ENCODE measurements around the gene RHO.
A peak's percentile ranks its signal among the peaks of the same experiment; 100 is the strongest.

Gene RHO

GRCh38 chr3:129557548-129557894, 29.1 kb downstream of the RHO start:
- Histone ChIP-seq H3K27ac (ENCODE audit: low read depth, low read length) (no peak overlapping the region), H3K4me1 (ENCODE audit: control insufficient read depth in 1 of 2, insufficient read depth in 2 of 2, low read length in 2 of 2) (peaks cover 17 to 21% of the 10 kb centered on the region in 2 donors), H3K27me3 (ENCODE audit: control insufficient read depth in 1 of 2, insufficient read depth in 2 of 2, low read length in 2 of 2) (no peaks in the 10 kb centered on the region), H3K4me3 (ENCODE audit: low read depth in 1 of 2, low read length in 2 of 2) (no peak overlapping the region), H3K9ac (ENCODE audit: low read depth in 1 of 2, low read length in 2 of 2) (no peak overlapping the region), H3K36me3 (ENCODE audit: control insufficient read depth in 1 of 2, insufficient read depth in 2 of 2, low read length in 2 of 2) (peaks cover 0 to 10% of the 10 kb centered on the region in 2 donors), H3K9me3 (ENCODE audit: control insufficient read depth in 1 of 2, low read length in 2 of 2) (no peaks in the 10 kb centered on the region)

GRCh38 chr3:129558081-129558771, 29.8 kb downstream of the RHO start:
- no peak overlapping the region for H3K9ac ChIP-seq (ENCODE audit: low read depth in 1 of 2, low read length in 2 of 2)

GRCh38 chr3:129558772-129559564, 30.5 kb downstream of the RHO start:
- Histone ChIP-seq H3K27ac (ENCODE audit: low read depth, low read length) (no peak overlapping the region), H3K4me1 (ENCODE audit: control insufficient read depth in 1 of 2, insufficient read depth in 2 of 2, low read length in 2 of 2) (peaks cover 8 to 21% of the 10 kb centered on the region in 2 donors)

More at GRCh38 chr3:129558081-129558771, 29.8 kb downstream of the RHO start:
- Histone ChIP-seq H3K4me1 (ENCODE audit: control insufficient read depth in 1 of 2, insufficient read depth in 2 of 2, low read length in 2 of 2) (peaks cover 16 to 21% of the 10 kb centered on the region in 2 donors), H3K4me3 (ENCODE audit: low read depth in 1 of 2, low read length in 2 of 2) (no peak overlapping the region), H3K36me3 (ENCODE audit: control insufficient read depth in 1 of 2, insufficient read depth in 2 of 2, low read length in 2 of 2) (peaks cover 0 to 17% of the 10 kb centered on the region in 2 donors), H3K9me3 (ENCODE audit: control insufficient read depth in 1 of 2, low read length in 2 of 2) (no peaks in the 10 kb centered on the region), H3K27me3 (ENCODE audit: control insufficient read depth in 1 of 2, insufficient read depth in 2 of 2, low read length in 2 of 2) (no peaks in the 10 kb centered on the region), H3K27ac (ENCODE audit: low read depth, low read length) (no peak overlapping the region)

GRCh38 chr3:129559565-129560079, 31.2 kb downstream of the RHO start:
- Histone ChIP-seq H3K9me3 (ENCODE audit: control insufficient read depth in 1 of 2, low read length in 2 of 2) (no peaks in the 10 kb centered on the region), H3K36me3 (ENCODE audit: control insufficient read depth in 1 of 2, insufficient read depth in 2 of 2, low read length in 2 of 2) (peaks cover 0 to 20% of the 10 kb centered on the region in 2 donors), H3K9ac (ENCODE audit: low read depth in 1 of 2, low read length in 2 of 2) (no peak overlapping the region), H3K4me1 (ENCODE audit: control insufficient read depth in 1 of 2, insufficient read depth in 2 of 2, low read length in 2 of 2) (peaks cover 7 to 17% of the 10 kb centered on the region in 2 donors), H3K27ac (ENCODE audit: low read depth, low read length) (peak overlapping the region; percentile 56), H3K4me3 (ENCODE audit: low read depth in 1 of 2, low read length in 2 of 2) (no peak overlapping the region), H3K27me3 (ENCODE audit: control insufficient read depth in 1 of 2, insufficient read depth in 2 of 2, low read length in 2 of 2) (no peaks in the 10 kb centered on the region)

More at GRCh38 chr3:129558772-129559564, 30.5 kb downstream of the RHO start:
- peaks cover 0 to 20% of the 10 kb centered on the region in 2 donors for H3K36me3 ChIP-seq (ENCODE audit: control insufficient read depth in 1 of 2, insufficient read depth in 2 of 2, low read length in 2 of 2)
- no peak overlapping the region for H3K4me3 ChIP-seq (ENCODE audit: low read depth in 1 of 2, low read length in 2 of 2)
- H3K9ac ChIP-seq (ENCODE audit: low read depth in 1 of 2, low read length in 2 of 2): no peak overlapping the region
- no peaks in the 10 kb centered on the region for H3K9me3 ChIP-seq (ENCODE audit: control insufficient read depth in 1 of 2, low read length in 2 of 2)
- H3K27me3 ChIP-seq (ENCODE audit: control insufficient read depth in 1 of 2, insufficient read depth in 2 of 2, low read length in 2 of 2): no peaks in the 10 kb centered on the region

- H3K36me3 ChIP-seq (ENCODE audit: control insufficient read depth in 1 of 2, insufficient read depth in 2 of 2, low read length in 2 of 2): peaks cover 0 to 23% of the 10 kb centered on the region in 2 donors
- no peak overlapping the region for H3K4me3 ChIP-seq (ENCODE audit: low read depth in 1 of 2, low read length in 2 of 2)
Measured at GRCh38 chr3:129560269-129560787, 31.9 kb downstream of the RHO start.

GRCh38 chr3:129560911-129561594, 32.6 kb downstream of the RHO start:
- H3K27me3 ChIP-seq (ENCODE audit: control insufficient read depth in 1 of 2, insufficient read depth in 2 of 2, low read length in 2 of 2): no peaks in the 10 kb centered on the region
- H3K9me3 ChIP-seq (ENCODE audit: control insufficient read depth in 1 of 2, low read length in 2 of 2): no peaks in the 10 kb centered on the region
- no peak overlapping the region for H3K4me3 ChIP-seq (ENCODE audit: low read depth in 1 of 2, low read length in 2 of 2)
- no peak overlapping the region for H3K9ac ChIP-seq (ENCODE audit: low read depth in 1 of 2, low read length in 2 of 2)
- H3K27ac ChIP-seq (ENCODE audit: low read depth, low read length): peak overlapping the region; percentile 56
- H3K36me3 ChIP-seq (ENCODE audit: control insufficient read depth in 1 of 2, insufficient read depth in 2 of 2, low read length in 2 of 2): peaks cover 0 to 25% of the 10 kb centered on the region in 2 donors
- H3K4me1 ChIP-seq (ENCODE audit: control insufficient read depth in 1 of 2, insufficient read depth in 2 of 2, low read length in 2 of 2): peaks cover 7 to 17% of the 10 kb centered on the region in 2 donors

More at GRCh38 chr3:129560269-129560787, 31.9 kb downstream of the RHO start:
- H3K27ac ChIP-seq (ENCODE audit: low read depth, low read length): peak overlapping the region; percentile 56
- no peaks in the 10 kb centered on the region for H3K27me3 ChIP-seq (ENCODE audit: control insufficient read depth in 1 of 2, insufficient read depth in 2 of 2, low read length in 2 of 2)
- no peaks in the 10 kb centered on the region for H3K9me3 ChIP-seq (ENCODE audit: control insufficient read depth in 1 of 2, low read length in 2 of 2)
- no peak overlapping the region for H3K9ac ChIP-seq (ENCODE audit: low read depth in 1 of 2, low read length in 2 of 2)
- H3K4me1 ChIP-seq (ENCODE audit: control insufficient read depth in 1 of 2, insufficient read depth in 2 of 2, low read length in 2 of 2): peaks cover 7 to 17% of the 10 kb centered on the region in 2 donors

- Histone ChIP-seq H3K27me3 (ENCODE audit: control insufficient read depth in 1 of 2, insufficient read depth in 2 of 2, low read length in 2 of 2) (no peaks in the 10 kb centered on the region), H3K36me3 (ENCODE audit: control insufficient read depth in 1 of 2, insufficient read depth in 2 of 2, low read length in 2 of 2) (peaks cover 0 to 25% of the 10 kb centered on the region in 2 donors), H3K9me3 (ENCODE audit: control insufficient read depth in 1 of 2, low read length in 2 of 2) (no peaks in the 10 kb centered on the region), H3K9ac (ENCODE audit: low read depth in 1 of 2, low read length in 2 of 2) (no peak overlapping the region), H3K4me3 (ENCODE audit: low read depth in 1 of 2, low read length in 2 of 2) (no peak overlapping the region), H3K4me1 (ENCODE audit: control insufficient read depth in 1 of 2, insufficient read depth in 2 of 2, low read length in 2 of 2) (peaks cover 7 to 19% of the 10 kb centered on the region in 2 donors), H3K27ac (ENCODE audit: low read depth, low read length) (peak overlapping the region; percentile 56)
Measured at GRCh38 chr3:129561619-129562248, 33.3 kb downstream of the RHO start.

- H3K9me3 ChIP-seq (ENCODE audit: control insufficient read depth in 1 of 2, low read length in 2 of 2): no peaks in the 10 kb centered on the region
- peaks cover 0 to 22% of the 10 kb centered on the region in 2 donors for H3K36me3 ChIP-seq (ENCODE audit: control insufficient read depth in 1 of 2, insufficient read depth in 2 of 2, low read length in 2 of 2)
- no peak overlapping the region for H3K4me3 ChIP-seq (ENCODE audit: low read depth in 1 of 2, low read length in 2 of 2)
- H3K27ac ChIP-seq (ENCODE audit: low read depth, low read length): no peak overlapping the region
- H3K9ac ChIP-seq (ENCODE audit: low read depth in 1 of 2, low read length in 2 of 2): no peak overlapping the region
- H3K4me1 ChIP-seq (ENCODE audit: control insufficient read depth in 1 of 2, insufficient read depth in 2 of 2, low read length in 2 of 2): peaks cover 7 to 20% of the 10 kb centered on the region in 2 donors
- H3K27me3 ChIP-seq (ENCODE audit: control insufficient read depth in 1 of 2, insufficient read depth in 2 of 2, low read length in 2 of 2): no peaks in the 10 kb centered on the region
Measured at GRCh38 chr3:129562803-129563202, 34.4 kb downstream of the RHO start.

- Histone ChIP-seq H3K9ac (ENCODE audit: low read depth in 1 of 2, low read length in 2 of 2) (no peak overlapping the region), H3K36me3 (ENCODE audit: control insufficient read depth in 1 of 2, insufficient read depth in 2 of 2, low read length in 2 of 2) (peaks cover 0 to 22% of the 10 kb centered on the region in 2 donors), H3K4me1 (ENCODE audit: control insufficient read depth in 1 of 2, insufficient read depth in 2 of 2, low read length in 2 of 2) (peaks cover 7 to 20% of the 10 kb centered on the region in 2 donors)
Measured at GRCh38 chr3:129563332-129563731, 34.9 kb downstream of the RHO start.

More at GRCh38 chr3:129563332-129563731, 34.9 kb downstream of the RHO start:
- no peak overlapping the region for H3K27ac ChIP-seq (ENCODE audit: low read depth, low read length)
- no peak overlapping the region for H3K4me3 ChIP-seq (ENCODE audit: low read depth in 1 of 2, low read length in 2 of 2)
- no peaks in the 10 kb centered on the region for H3K9me3 ChIP-seq (ENCODE audit: control insufficient read depth in 1 of 2, low read length in 2 of 2)
- no peaks in the 10 kb centered on the region for H3K27me3 ChIP-seq (ENCODE audit: control insufficient read depth in 1 of 2, insufficient read depth in 2 of 2, low read length in 2 of 2)
